GM12874 (cell line): ENCODE results near the gene PRICKLE2.

Source experiments
- CTCF ChIP-seq: IDR thresholded peaks from 2 replicates; pipeline ENCODE4 v1.5.1; 2011; ENCODE audit warnings: low read depth, mild to moderate bottlenecking, control low read depth, low read length, moderate library complexity; ENCODE audit not compliant: insufficient read depth

PRICKLE2 gene

DNA sequence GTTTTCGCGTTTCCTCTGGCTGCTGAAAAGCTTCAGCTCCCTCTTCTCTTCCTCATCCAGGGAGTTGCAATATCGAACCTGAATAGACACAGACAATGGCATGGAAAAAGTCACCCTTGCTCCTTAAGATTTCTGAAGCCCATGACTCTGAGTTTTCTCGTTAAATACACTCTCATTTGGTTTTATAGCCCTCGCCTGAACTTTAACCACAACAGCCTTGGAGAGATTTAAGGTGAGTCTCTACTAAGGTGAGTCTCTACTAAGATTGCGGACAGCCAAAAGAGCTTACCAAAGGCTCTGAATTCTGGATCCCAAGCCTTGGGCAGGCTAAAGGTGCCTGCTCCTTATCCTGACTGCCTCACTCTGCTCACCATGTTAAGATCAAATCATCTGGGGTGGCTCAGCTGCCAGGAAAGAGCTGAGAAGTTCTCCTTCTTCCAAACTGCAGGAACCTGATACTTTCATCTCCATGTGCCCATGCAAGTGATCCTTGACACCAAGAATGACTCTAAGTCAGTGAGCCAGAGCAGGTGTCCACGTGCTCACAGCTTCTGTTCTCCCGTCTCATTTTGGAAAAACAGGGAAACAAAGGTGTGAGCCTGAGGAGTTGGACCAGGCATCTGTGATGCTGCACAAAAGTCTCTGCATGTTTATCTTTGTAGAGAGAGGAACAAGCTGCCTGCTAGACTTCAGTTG is 65.1 kb downstream of the PRICKLE2 start:
- TF ChIP-seq CTCF: no peak

GRCh38 chr3:64158334-64158733 is 66.9 kb downstream of the PRICKLE2 start:
- TF ChIP-seq CTCF: no peak

DNA sequence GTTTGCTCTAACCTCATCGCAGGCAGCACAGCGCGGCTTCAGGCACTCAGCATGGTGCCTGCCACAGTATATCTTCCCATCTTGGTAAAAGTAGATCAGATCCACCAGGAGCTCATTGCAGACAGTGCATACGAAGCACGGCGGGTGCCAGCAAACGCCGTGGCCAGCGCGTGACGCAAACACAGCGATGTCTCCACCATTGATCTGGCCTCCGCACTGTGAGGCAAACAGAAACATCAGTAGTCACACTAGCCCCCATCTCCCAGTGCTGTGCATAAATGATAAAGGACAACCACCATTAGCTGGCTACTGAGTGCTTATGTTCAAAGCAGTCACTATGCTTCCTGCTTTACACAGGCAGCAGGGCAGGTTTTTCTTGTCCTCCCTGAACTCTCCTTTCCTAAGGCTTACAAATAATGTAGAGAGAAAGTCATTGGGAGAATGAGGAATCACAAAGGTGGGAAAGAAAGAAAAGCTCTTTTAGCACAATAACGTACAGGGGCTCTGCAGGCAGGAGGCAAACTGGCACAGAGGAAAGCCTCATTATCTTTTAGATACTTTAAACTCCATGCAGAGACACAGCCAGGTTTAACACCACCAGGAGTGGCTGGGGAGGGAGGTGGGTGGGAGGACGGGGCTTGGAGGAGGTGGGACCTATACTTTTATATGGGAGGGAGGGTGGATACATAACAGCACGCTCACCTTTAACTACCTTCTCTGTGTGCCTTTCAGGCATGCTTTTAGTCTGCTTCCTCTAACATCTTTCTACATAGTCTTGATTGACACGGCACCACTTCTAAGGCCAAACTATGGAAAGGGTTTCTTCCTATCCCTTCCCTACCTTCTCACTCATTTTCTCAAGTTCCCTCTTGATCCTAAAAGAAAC is 67.9 kb downstream of the PRICKLE2 start:
- no peak for TF ChIP-seq CTCF

DNA sequence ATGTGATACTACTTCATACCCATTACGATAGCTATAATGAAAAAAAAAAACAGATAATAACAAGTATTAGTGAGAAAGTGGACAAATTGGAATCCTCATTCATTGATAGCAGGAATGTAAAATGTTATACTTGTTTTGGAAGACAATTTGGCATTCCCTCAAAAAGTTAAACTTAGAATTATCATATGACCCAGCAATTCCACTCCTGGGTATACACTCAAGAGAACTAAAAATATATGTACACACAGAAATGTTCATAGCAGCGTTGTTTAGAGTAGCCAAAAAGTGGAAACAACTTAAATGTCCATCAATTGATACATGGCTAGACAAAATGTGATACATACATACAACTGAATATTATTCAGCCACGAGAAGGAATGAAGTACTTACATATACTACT is 69.9 kb downstream of the PRICKLE2 start:
- TF ChIP-seq CTCF: no peak

DNA sequence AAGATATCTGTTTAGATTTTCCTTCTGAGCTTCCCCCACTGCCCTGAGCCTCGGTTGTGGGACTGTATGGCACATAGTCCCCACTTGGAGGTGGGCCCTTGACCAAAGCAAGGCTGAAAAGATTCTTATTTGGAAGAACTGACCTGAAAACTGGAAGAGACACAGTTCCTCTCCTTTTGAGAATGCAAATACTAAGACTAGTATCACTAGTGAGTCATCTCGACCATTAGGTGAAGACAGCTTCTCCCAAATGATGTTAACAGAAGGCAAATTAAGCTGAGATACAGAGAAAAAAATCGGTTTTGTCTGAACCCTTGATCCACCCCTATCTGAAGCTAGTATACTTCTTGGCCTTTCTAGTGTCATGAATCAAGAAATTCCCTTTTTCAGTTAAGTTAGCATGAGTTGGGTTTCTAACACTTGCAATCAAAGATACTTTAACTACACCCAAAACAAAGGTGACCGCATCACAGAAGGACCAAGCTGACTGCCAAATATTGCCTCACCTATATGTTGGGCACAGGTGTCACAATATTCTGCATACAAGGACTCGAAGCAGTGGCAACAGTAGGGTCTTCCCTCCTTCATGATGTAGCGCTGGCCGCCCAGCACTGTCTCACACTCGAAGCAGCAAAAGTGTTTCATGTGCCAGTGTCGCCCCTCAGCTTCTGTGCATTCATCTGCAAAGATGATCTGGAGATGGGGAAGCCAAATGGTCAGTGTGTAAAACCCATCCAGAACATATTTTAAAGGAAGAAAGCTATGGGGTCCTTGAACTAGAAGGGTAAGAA is 72.4 kb downstream of the PRICKLE2 start:
- TF ChIP-seq CTCF: no peak

- TF ChIP-seq CTCF: no peak
Measured at GRCh38 chr3:64152086-64152485, 73.2 kb downstream of the PRICKLE2 start.

- TF ChIP-seq CTCF: no peak
Measured at GRCh38 chr3:64151342-64151871, 73.9 kb downstream of the PRICKLE2 start.
